ENCODE results near the gene GSTP1. TPM values are rescaled to one million over a fixed set of nuclear protein-coding genes. Genes with fewer than 3 reads are reported as not detected.

The GSTP1 gene
- total RNA-seq, 4 donors from 2014 or later = 435 to 948 (median 670) TPM

DNA sequence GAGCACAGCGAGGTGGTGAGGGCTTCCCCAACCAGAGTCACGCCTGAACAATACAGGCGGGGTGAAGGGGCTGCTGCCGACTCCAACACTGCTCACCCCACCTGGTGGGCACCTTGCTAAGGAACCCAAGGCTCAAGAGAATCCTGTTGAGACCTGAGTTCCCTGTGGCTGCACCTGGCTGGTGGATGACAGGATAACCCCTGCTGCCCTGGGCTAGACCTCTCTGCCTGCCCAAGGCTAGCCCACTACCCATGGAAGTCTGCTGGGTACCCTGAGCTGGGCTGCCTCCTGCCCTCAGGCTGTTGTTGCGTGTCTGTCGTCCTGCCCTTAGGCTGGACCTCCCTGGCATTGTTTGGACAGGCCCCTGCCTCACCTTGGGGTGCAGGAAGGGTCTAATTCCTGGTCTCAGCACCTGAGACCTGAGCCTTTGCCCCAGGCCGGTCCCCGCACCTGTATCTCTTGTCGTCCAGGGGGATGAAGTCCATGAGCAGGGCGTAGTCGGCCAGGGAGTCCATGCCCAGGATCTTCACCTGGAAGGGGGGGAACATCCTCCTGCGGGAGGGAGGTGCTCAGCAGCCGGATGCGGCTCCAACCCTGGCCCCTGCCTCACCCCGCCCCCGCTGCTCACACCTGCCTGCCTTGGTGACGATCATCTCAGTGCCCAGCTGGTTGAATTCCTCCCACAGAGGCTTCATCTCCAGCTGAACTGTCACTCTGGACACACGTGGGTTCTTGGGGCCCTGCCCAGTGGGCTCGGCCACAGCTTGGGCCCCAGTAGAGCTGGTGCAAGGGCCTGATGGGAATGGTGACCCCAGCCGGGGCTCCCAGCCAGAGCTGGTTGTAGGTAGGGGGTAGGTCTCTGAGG is 51.0 kb downstream of the GSTP1 start:
- ATAC-seq (ENCODE audit: low FRiP score) = no peak
- TF ChIP-seq, protein P1, sequence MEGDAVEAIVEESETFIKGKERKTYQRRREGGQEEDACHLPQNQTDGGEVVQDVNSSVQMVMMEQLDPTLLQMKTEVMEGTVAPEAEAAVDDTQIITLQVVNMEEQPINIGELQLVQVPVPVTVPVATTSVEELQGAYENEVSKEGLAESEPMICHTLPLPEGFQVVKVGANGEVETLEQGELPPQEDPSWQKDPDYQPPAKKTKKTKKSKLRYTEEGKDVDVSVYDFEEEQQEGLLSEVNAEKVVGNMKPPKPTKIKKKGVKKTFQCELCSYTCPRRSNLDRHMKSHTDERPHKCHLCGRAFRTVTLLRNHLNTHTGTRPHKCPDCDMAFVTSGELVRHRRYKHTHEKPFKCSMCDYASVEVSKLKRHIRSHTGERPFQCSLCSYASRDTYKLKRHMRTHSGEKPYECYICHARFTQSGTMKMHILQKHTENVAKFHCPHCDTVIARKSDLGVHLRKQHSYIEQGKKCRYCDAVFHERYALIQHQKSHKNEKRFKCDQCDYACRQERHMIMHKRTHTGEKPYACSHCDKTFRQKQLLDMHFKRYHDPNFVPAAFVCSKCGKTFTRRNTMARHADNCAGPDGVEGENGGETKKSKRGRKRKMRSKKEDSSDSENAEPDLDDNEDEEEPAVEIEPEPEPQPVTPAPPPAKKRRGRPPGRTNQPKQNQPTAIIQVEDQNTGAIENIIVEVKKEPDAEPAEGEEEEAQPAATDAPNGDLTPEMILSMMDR (IDR thresholded peaks at IDR 0.05) = no peak
- DNase-seq (ENCODE audit: low spot score) = no peak

DNA sequence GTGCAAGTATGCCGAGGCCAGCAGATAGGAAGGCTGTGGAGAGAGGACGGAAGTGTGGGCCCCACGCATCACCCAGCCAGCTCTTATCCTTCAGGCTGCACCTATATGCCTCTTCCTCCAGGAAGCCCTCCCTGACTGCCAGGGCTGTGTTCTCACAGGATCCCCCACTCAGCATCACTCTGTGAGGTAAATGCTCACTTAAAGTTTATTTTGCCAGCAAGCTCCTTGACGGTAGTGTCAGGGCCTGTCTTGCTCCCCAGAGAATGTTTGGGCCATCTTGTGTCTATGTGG is 51.6 kb downstream of the GSTP1 start:
- DNase-seq (ENCODE audit: low spot score) (no peak), ATAC-seq (ENCODE audit: low FRiP score) (no peak)
- TF ChIP-seq, protein P1 (IDR thresholded peaks at IDR 0.05) = no peak

Small RNA genes within 50 kb of the gene (small RNA-seq; reads per million reads assigned to genes)
- not detected for gene AP003385.3

Other genes starting within 250 kb of the GSTP1 start
- 100 to 1,000 TPM in 1 of 4 donors, 10 to 100 TPM in 3; 67.5 to 141 (median 81.9) TPM for gene POLD4, start 230.3 kb upstream of the GSTP1 start, total RNA-seq
- gene CLCF1, start 210.2 kb upstream of the GSTP1 start, total RNA-seq = 10 to 100 TPM in 3 of 4 donors, 1 to 10 TPM in 1; 4.1 to 51.4 (median 25.1) TPM
- gene RAD9A, start 191.8 kb upstream of the GSTP1 start, total RNA-seq = 10 to 100 TPM in 2 of 4 donors, 1 to 10 TPM in 2; 5.5 to 18.0 (median 10.4) TPM
- gene PPP1CA, start 182.0 kb upstream of the GSTP1 start, total RNA-seq = 100 to 1,000 TPM in 2 of 4 donors, 10 to 100 TPM in 2; 91.9 to 110 (median 97.6) TPM
- gene TBC1D10C, start 179.7 kb upstream of the GSTP1 start, total RNA-seq = 1 to 10 TPM; 1.6 to 7.1 (median 3.4) TPM
- 10 to 100 TPM in 1 of 4 donors, 1 to 10 TPM in 2, under 1 TPM in 1; 0.47 to 42.6 (median 7.5) TPM for gene CARNS1, start 168.1 kb upstream of the GSTP1 start, total RNA-seq
- gene RPS6KB2, start 155.3 kb upstream of the GSTP1 start, total RNA-seq = 10 to 100 TPM; 27.4 to 45.0 (median 30.7) TPM
- 1 to 10 TPM; 5.5 to 6.7 (median 6.3) TPM for gene PTPRCAP, start 146.1 kb upstream of the GSTP1 start, total RNA-seq
- 10 to 100 TPM; 55.9 to 70.9 (median 63.9) TPM for gene CORO1B, start 140.3 kb upstream of the GSTP1 start, total RNA-seq
- not detected for gene GPR152, start 131.1 kb upstream of the GSTP1 start, total RNA-seq
- 1 to 10 TPM in 3 of 4 donors, under 1 TPM in 1; 0.65 to 4.6 (median 3.0) TPM for gene CABP4, start 128.5 kb upstream of the GSTP1 start, total RNA-seq
- gene TMEM134, start 114.6 kb upstream of the GSTP1 start, total RNA-seq = 10 to 100 TPM; 33.6 to 56.6 (median 44.0) TPM
- gene AIP, start 100.8 kb upstream of the GSTP1 start, total RNA-seq = 10 to 100 TPM; 51.2 to 67.5 (median 62.1) TPM
- 10 to 100 TPM; 15.0 to 58.2 (median 26.6) TPM for gene PITPNM1, start 78.4 kb upstream of the GSTP1 start, total RNA-seq
- 10 to 100 TPM; 23.5 to 50.5 (median 34.7) TPM for gene CDK2AP2, start 75.7 kb upstream of the GSTP1 start, total RNA-seq
- not detected for gene CABP2, start 60.4 kb upstream of the GSTP1 start, total RNA-seq
- gene NDUFV1, start 23.1 kb downstream of the GSTP1 start, total RNA-seq = 100 to 1,000 TPM; 143 to 233 (median 165) TPM
- gene NUDT8, start 46.1 kb downstream of the GSTP1 start, total RNA-seq = 10 to 100 TPM in 2 of 4 donors, 1 to 10 TPM in 2; 5.5 to 15.4 (median 9.7) TPM
- gene TBX10, start 56.0 kb downstream of the GSTP1 start, total RNA-seq = not detected
- gene ACY3, start 66.9 kb downstream of the GSTP1 start, total RNA-seq = not detected
- not detected for gene ALDH3B2, start 90.8 kb downstream of the GSTP1 start, total RNA-seq

Data from omental fat pad (tissue), 4 donors.